IPS-18a (cell line): ENCODE data around the gene CADPS2.

ENCODE experiments used
- H3K27ac ChIP-seq: one replicate; pipeline ENCODE4 v1.5.1; 2013; ENCODE audit warnings: low read length
- H3K27me3 ChIP-seq: one replicate; pipeline ENCODE4 v1.6.1; 2013; ENCODE audit warnings: mild to moderate bottlenecking, low read length; ENCODE audit not compliant: control insufficient read depth, insufficient read depth
- H3K36me3 ChIP-seq: one replicate; pipeline ENCODE4 v1.6.1; 2013; ENCODE audit warnings: low read depth, low read length; ENCODE audit not compliant: control insufficient read depth
- H3K4me1 ChIP-seq: one replicate; pipeline ENCODE4 v1.6.1; 2013; ENCODE audit warnings: low read depth, low read length; ENCODE audit not compliant: control insufficient read depth
- H3K4me3 ChIP-seq: one replicate; pipeline ENCODE4 v1.5.1; 2013; ENCODE audit warnings: low read length
- H3K9ac ChIP-seq: one replicate; pipeline ENCODE4 v1.6.1; 2013; ENCODE audit warnings: mild to moderate bottlenecking, low read length, moderate library complexity
- H3K9me3 ChIP-seq: one replicate; pipeline ENCODE4 v1.6.1; 2013; ENCODE audit warnings: low read depth, low read length; ENCODE audit not compliant: control insufficient read depth

CADPS2 gene

DNA sequence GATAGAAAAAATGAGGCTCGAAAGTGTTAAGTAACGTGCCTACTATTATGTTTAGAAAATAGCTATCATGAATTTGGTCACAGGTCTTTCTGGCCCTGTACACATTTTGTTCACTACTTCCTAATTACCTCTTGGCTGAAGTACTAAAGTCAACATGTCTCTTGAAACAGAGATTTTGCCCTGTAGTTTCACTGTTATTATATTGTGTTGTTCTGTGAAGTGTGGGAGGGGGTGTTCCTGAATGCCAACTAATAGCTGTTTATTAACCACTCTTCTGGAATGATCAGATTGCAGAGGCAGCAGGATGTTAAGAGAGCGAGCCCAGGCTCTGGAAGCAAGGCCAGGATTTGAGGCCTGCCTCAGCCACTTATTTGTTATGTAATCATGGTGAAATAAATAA, 259.5 kb downstream of the CADPS2 start:
- Histone ChIP-seq H3K9ac (no peak overlapping the region), H3K27me3 (no peaks in the 10 kb centered on the region), H3K9me3 (no peaks in the 10 kb centered on the region), H3K36me3 (no peaks in the 10 kb centered on the region), H3K4me1 (no peaks in the 10 kb centered on the region), H3K27ac (no peak overlapping the region), H3K4me3 (no peak overlapping the region)

DNA sequence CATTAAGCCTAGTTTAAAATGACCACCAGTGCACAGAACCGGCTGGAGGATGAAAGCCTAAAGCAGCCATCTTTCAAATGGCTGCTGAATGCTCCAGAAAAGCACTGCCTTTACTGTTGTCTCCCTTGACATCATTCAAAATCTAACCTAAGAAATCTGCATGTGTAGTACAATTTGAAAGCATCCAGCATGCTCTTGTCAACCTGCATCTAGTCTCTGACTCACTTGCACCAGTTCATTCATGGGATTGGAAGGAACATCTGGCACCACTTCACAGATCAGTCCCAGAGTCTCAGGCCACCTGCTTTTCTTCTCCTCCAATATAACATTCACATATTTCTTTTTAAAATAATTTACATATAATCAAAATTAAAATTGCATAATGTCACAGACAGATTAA, 263.6 kb downstream of the CADPS2 start:
- H3K9ac ChIP-seq: no peak overlapping the region
- no peaks in the 10 kb centered on the region for H3K36me3 ChIP-seq
- H3K9me3 ChIP-seq: no peaks in the 10 kb centered on the region
- no peak overlapping the region for H3K4me3 ChIP-seq
- no peaks in the 10 kb centered on the region for H3K27me3 ChIP-seq
- H3K27ac ChIP-seq: no peak overlapping the region
- H3K4me1 ChIP-seq: no peaks in the 10 kb centered on the region

DNA sequence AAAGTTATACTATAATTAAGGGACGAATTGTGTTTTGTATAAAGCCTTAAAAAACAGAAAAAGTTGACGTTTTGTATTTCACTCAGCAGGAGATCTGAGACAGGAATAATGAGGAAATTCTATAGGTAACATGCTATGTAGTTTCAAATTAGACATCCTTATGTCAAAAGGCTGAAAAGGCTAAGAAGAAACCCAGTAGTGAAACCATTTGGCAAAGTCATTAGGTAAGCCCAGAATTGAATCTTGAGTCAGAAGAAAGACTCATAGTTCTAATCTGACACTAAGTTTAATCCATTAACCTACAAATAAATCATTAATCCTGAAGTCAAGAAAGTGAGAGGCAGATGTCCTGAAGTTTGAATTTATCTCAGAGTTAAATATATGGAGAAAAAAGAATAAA, 266.6 kb downstream of the CADPS2 start:
- Histone ChIP-seq H3K36me3 (no peaks in the 10 kb centered on the region), H3K27ac (no peak overlapping the region), H3K9me3 (no peaks in the 10 kb centered on the region), H3K4me3 (no peak overlapping the region), H3K9ac (no peak overlapping the region), H3K4me1 (no peaks in the 10 kb centered on the region), H3K27me3 (no peaks in the 10 kb centered on the region)

DNA sequence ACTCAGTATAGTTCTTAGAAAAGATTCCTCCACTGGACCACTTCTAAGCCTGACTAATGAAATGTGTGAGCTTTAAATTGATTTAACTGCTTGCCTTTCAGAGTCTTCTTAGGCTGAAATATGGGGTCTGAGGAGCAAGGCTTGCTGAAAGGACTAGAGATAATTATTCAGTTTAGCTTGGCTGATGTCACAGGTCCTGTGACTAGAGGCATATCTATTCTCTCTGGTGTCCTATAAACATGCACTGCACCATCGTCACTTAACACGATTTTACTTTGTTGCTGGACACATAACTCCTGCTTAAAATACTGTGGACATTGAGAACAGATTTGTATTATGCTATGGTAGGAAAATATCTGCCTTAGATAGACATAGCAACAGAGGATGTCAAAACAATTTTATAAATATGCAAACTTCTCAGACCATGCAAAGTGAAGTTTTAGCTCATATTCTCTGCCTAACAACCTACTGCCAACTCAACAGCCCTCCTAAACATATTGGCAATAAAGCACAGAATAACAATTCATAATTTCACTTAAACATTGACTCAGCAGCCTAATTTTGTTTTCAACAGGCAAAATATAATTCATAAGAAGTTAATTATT, 267.6 kb downstream of the CADPS2 start:
- H3K9ac ChIP-seq: no peak overlapping the region
- H3K27me3 ChIP-seq: no peaks in the 10 kb centered on the region
- no peaks in the 10 kb centered on the region for H3K36me3 ChIP-seq
- H3K27ac ChIP-seq: no peak overlapping the region
- H3K4me1 ChIP-seq: no peaks in the 10 kb centered on the region
- H3K4me3 ChIP-seq: no peak overlapping the region
- H3K9me3 ChIP-seq: no peaks in the 10 kb centered on the region

DNA sequence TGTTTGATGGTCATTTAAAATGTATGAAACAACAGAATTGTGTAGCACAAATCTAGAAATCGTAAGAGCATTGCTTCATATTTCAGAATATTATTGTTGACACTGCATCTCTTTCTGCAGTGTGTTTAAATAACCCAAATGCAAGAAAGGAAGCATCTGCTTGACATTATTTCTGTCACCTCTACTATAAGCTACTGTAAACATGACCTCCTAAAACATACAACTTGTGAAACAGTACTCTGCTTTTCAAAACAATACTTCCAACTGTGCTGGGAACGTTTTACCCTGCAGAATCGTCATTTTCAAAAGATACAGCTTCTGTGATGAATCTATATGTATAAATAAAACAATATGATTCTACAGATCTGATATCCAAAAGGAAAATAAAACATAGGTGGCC, 269.3 kb downstream of the CADPS2 start:
- no peak overlapping the region for H3K9ac ChIP-seq
- no peak overlapping the region for H3K27ac ChIP-seq
- no peaks in the 10 kb centered on the region for H3K4me1 ChIP-seq
- no peaks in the 10 kb centered on the region for H3K36me3 ChIP-seq
- H3K9me3 ChIP-seq: no peaks in the 10 kb centered on the region
- H3K4me3 ChIP-seq: no peak overlapping the region
- H3K27me3 ChIP-seq: no peaks in the 10 kb centered on the region

DNA sequence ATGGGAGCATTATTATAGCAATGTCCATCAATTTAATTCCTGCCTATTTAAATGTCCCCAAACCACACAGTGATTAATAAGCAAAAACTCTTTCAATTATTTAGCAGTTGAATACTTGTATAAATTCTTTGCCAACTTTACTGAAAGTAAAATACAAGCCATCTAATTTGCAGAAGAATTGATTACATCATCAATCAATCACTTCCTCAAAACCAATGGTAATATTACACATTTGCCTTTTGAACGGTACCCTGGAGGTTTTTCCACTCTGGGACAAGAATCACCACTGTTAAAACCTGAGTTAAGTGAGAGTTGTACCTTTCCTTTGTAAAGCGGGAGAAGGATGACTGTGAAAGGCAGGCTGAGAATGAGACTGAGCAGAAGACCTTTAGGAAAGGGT, 280.3 kb downstream of the CADPS2 start:
- H3K27ac ChIP-seq: no peak overlapping the region
- no peaks in the 10 kb centered on the region for H3K27me3 ChIP-seq
- H3K9me3 ChIP-seq: no peaks in the 10 kb centered on the region
- no peaks in the 10 kb centered on the region for H3K4me1 ChIP-seq
- H3K4me3 ChIP-seq: no peak overlapping the region
- no peak overlapping the region for H3K9ac ChIP-seq
- no peaks in the 10 kb centered on the region for H3K36me3 ChIP-seq

DNA sequence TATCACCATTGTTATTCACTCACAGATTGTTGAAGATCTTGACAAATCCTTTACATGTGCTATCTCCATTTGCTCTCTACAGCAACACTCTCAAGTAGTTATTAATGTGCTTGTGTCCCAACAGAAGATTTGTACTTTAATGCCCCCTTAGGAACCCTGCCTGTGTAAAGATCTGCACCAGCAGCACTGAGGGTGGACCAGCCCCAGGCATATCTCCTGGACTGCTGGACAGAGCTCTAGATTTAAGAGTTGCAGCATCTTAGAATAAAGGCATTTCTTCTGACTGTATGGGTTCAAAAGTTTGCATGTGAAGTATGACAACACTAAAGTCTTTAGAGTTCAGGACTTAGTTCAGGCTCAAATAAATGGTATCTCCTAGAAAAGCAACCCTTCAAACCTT, 282.0 kb downstream of the CADPS2 start:
- H3K27me3 ChIP-seq: no peaks in the 10 kb centered on the region
- no peaks in the 10 kb centered on the region for H3K9me3 ChIP-seq
- no peak overlapping the region for H3K4me3 ChIP-seq
- no peak overlapping the region for H3K27ac ChIP-seq
- no peaks in the 10 kb centered on the region for H3K4me1 ChIP-seq
- no peak overlapping the region for H3K9ac ChIP-seq
- no peaks in the 10 kb centered on the region for H3K36me3 ChIP-seq

DNA sequence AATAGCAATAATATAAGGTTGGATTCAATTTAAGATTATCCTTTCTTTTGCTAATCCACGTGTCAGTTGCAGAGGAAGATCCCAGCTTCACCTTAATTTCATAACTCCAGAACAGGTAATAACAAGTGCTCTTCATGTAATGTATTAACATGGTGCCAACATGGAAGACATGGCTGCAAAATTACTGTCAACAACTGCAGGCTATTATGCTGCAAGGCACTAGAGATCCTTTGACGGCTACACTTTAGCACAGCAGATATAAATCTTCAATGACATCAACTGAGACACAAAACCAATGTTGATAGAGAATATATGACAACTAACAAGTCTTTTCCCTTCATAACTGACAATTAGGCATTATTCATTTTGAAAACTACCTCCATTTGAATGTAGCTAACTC, 283.5 kb downstream of the CADPS2 start:
- Histone ChIP-seq H3K27ac (no peak overlapping the region), H3K9me3 (no peaks in the 10 kb centered on the region), H3K4me3 (no peak overlapping the region), H3K27me3 (no peaks in the 10 kb centered on the region), H3K4me1 (no peaks in the 10 kb centered on the region), H3K36me3 (no peaks in the 10 kb centered on the region), H3K9ac (no peak overlapping the region)

DNA sequence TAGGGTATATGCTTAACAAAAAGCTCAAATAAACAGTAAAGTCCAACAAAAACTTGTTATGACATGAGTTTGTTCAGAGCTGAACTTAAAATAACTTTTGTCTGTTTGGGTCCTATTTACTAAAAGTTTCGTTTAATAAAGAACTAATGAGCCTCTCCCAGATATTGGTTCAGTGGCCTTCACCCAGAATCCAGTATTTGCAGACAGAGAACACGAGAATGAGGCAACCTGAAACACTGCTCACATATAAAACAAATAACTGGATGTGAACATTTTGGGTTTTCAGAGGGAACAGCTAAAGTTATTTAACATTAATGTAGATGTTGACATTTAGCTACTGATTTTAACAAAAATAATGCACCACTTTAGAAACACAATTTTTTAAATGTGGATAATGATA, 285.6 kb downstream of the CADPS2 start:
- no peak overlapping the region for H3K27ac ChIP-seq
- no peak overlapping the region for H3K9ac ChIP-seq
- H3K9me3 ChIP-seq: no peaks in the 10 kb centered on the region
- no peaks in the 10 kb centered on the region for H3K4me1 ChIP-seq
- H3K36me3 ChIP-seq: no peaks in the 10 kb centered on the region
- no peak overlapping the region for H3K4me3 ChIP-seq
- no peaks in the 10 kb centered on the region for H3K27me3 ChIP-seq

DNA sequence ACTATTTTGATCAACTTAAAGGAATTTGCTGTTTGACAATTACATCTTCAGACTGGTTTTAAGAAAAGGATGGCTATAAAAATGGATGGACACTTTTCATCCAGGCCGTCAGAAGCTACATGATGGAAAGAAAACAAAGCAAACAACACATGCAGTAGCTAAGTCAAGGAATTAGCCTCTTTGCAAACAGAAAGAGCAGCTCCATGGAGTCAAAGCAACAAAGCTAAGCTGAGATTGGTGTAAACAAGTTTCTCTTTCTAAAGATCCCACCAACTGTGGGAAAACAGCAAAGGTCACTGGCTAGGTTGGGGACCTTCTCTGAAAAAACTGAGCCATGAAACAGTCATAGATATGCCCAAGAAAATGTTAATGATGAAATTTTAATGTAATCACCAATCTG, 286.2 kb downstream of the CADPS2 start:
- Histone ChIP-seq H3K36me3 (no peaks in the 10 kb centered on the region), H3K4me1 (no peaks in the 10 kb centered on the region), H3K27ac (no peak overlapping the region), H3K9me3 (no peaks in the 10 kb centered on the region), H3K27me3 (no peaks in the 10 kb centered on the region), H3K4me3 (no peak overlapping the region), H3K9ac (no peak overlapping the region)

DNA sequence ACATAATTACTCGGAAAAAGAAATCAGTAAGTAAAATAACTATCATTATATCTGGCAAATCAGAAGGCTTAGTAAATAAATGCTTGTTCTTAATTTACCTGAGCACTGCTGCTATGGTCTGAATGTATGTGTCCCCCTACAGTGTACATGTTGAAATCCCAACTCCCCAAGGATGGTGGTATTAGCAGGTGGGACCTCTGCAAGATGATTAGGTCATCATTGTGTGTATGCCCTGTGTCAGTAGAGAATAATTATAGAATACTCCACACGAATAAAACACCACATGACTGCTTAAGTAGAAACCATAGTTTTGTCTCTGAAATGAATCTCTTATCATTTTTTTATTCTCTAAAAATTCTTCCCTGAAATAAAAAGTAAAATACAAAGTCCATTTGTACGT, 289.0 kb downstream of the CADPS2 start:
- Histone ChIP-seq H3K9ac (no peak overlapping the region), H3K4me1 (no peaks in the 10 kb centered on the region), H3K27ac (no peak overlapping the region), H3K9me3 (no peaks in the 10 kb centered on the region), H3K4me3 (no peak overlapping the region), H3K27me3 (no peaks in the 10 kb centered on the region), H3K36me3 (no peaks in the 10 kb centered on the region)

DNA sequence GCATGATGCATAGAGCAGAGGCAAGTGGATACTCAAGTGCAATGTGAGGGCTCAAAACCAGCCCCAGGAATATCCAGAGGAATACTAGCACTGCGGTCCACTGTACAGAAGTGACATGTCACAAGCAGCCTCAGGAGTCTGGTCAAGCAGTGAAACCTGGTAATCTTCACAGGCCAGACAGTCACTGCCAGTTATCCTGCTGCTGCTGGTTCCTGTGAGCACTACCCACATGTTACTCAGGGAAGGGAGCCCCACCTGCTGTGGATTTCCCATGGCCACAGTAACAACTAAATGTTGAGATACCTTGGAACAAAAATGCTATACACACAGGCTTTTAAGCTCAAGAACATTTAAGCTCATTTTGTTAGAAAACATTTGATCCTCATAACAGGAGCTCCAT, 290.4 kb downstream of the CADPS2 start:
- H3K9me3 ChIP-seq: no peaks in the 10 kb centered on the region
- H3K4me1 ChIP-seq: no peaks in the 10 kb centered on the region
- H3K9ac ChIP-seq: no peak overlapping the region
- H3K36me3 ChIP-seq: no peaks in the 10 kb centered on the region
- no peak overlapping the region for H3K4me3 ChIP-seq
- H3K27ac ChIP-seq: no peak overlapping the region
- no peaks in the 10 kb centered on the region for H3K27me3 ChIP-seq
